ENCODE results near the gene SEPSECS.

The SEPSECS gene

DNA sequence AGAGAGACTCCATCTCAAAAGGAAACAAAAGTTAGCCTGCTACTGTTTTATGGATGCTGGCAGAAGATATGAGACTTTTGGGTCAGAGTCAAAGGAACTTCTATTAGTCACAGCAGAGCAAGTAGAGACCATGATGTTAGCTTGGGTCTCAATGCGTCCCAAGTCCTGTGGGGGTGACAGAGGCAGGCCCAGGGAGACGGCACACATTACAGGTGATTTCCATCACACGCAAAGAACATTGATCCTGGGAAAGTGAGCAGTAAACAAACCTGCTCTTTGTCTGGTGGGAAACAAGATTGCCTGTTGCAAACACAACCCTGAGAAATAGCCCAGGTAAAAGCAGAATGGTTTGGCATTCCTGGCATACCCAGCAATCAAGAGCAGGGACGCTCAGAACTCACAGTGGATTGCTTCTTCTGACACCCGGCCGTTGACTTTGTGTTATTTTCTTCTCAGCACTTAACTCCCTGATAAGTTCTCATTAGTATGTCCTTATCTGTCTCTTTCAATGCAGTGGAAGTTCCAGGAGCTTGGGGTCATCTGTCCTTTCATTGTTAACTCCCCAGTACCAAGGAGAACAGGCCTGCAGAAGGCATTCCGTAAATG, 78.3 kb downstream of the SEPSECS start:
- no peak for DNase-seq (ENCODE audit: low spot score)

DNA sequence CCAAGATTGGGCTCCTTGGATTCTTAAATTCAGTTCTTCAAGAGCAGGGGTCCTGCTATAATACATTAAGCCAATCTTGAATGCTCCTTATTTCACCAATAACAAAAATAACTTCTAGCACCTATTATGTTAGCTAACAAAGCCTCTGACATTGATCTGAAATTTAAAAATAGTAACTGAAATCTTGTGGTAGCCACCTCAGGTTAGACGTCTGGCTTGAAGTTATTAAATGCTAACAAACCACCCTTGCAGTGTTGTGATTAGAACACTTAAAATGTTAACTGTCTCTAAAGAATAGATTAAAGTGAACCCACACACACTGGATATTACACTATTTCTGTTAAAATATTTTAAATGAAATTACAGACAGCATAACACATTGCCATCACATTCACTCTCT, 79.7 kb downstream of the SEPSECS start:
- DNase-seq (ENCODE audit: low spot score): no peak

DNA sequence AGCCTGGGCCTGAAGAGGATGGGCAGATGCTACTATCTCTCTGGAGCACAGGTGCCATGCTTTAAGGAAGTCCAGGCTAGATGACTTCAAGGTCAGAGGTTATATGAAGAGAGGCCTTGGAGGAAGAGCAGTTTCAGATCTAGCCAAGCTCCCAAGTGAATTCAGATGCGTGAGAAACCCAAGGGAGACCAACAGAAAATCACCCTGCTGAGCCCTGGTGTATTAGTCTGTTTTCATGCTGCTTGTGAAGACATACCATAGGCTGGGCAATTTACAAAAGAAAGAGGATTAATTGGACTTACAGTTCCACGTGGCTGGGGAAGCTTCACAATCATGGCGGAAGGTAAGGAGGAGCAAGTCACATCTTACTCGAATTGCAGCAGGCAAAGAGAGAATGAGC, 81.7 kb downstream of the SEPSECS start:
- no peak for DNase-seq (ENCODE audit: low spot score)

DNA sequence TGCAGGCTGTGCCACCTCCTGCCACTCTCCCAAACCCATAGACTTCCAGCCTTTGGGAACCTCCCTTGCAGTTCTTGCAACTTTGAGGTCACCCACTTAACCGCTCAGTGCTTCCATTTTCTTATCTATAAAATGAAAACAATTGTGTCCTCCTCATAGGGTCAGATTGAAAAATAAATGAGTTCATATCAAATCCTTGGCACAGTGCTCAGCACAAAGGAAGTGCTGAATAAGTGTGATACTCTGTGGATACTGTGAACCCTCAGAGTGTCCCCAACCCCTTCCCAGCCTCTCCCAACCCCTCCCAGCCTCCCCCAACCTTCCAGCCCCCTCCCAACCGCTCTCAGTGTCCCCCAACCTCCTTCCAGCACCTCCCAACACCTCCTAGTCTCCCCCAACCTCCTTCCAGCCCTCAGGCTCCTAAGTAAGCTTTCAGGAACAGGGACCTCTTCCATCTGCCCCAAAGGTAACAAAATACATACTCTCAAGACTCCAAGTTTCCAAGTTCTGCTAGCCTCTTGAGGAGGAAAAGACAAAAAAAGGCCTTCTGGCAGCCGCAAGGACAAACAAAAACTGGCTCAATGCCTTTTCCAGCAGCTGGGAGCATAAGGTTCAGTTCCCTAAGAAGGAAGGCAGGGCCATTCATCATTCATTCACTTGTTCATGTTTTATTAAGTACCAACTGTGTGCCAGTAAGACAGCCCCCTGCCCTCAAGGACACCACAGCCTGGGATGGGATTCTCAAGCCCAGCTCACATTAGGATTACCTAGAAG, 83.4 kb downstream of the SEPSECS start:
- DNase-seq (ENCODE audit: low spot score): no peak

DNA sequence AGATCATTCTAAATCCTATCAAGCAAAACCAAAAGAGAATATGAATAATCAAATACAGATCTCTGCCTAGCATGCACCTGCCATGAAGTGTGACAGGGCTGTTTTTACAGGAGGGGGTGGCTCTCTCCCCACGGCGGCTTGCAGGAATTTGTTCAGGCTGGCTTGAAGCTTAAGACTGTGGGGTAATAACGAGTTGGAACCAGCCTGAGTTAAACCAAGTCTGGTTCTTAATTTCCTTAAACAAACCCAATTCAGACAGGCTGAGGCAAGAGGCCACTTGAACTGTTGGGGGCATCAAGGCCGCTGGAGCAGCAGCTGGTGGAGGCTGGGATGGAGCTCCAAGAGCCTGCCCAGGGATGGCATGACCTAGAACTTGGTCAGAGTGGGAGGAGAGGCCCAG, 84.4 kb downstream of the SEPSECS start:
- DNase-seq (ENCODE audit: low spot score): no peak

DNA sequence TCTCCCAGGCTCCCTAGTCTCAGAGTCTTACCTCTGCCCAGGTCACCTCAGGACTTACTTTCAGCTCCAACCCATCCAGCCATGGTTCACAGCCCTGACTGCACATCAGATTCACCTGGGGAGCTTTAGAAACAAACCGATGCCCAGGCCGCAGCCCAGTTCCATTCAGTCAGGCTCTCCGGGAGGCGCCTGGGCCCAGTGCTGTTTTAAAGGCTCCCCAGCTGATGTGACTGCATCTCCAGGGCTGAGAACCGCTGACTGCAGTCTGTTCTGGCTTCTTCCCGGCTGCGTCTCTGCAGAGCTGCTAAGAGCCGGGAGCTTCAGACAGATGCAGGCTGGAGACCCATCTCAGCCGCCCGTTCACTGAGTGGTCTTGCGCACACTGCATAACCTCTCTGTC, 85.1 kb downstream of the SEPSECS start:
- DNase-seq (ENCODE audit: low spot score): no peak

DNA sequence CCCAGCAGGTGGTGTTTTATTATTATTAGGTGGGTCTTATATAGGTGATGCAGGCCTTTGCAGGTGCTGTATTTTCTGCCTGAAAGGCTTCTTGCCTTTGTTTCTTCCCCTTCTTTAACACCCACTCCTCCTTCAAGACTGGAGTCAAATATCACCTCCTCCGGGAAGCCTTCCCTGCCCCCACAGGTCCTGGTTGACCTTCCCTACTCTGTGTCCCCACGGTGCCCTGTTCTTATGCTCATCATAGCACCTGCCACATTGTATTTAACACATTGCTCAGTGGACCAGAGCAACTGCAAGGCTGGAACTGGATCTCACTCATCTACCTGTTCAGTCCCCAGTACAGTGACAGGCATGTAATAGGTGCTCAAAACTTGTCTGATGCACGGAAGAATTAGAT, 89.7 kb downstream of the SEPSECS start:
- DNase-seq (ENCODE audit: low spot score): no peak

All from hematopoietic multipotent progenitor cell treated with erythropoietin and hydrocortisone succinate and interleukin-3 and kit ligand, for 15 days (in vitro differentiated cells).